ENCODE results near the gene FBXO34. TPM values are rescaled to one million over a fixed set of nuclear protein-coding genes. Genes with fewer than 3 reads are reported as not detected.

The FBXO34 gene
- total RNA-seq, 1 experiment from 2014 or later, result 13.9 TPM

- POLR2A ChIA-PET, result interaction anchor here (0.6 kb wide), 1 partner anchor 277 kb away, joined by 4 read pairs; no protein-coding TSS in a partner anchor
- Mint-ChIP-seq H3K9me3 (no peaks in the 10 kb centered on the region), H3K4me3 (no peak overlapping the region), H3K4me1 (no peaks in the 10 kb centered on the region), H3K36me3 (peaks cover 30% of the 10 kb centered on the region), H3K27ac (no peak overlapping the region), H3K27me3 (ENCODE audit: low read depth) (no peaks in the 10 kb centered on the region)
- ATAC-seq (no peak), DNase-seq (ENCODE audit: low spot score) (no peak)
- CTCF ChIA-PET, result no interaction called here
- TF ChIP-seq ZNF532 (CRISPR knock-in tag; IDR thresholded peaks at IDR 0.05; ENCODE audit: borderline replicate concordance), result no peak
- no peak for TF ChIP-seq IRF1 (CRISPR knock-in tag; IDR thresholded peaks at IDR 0.05)
- TF ChIP-seq FOXP1 (CRISPR knock-in tag; IDR thresholded peaks at IDR 0.05; ENCODE audit: borderline replicate concordance), result no peak
- TF ChIP-seq ELF4 (CRISPR knock-in tag; IDR thresholded peaks at IDR 0.05; ENCODE audit: low read depth), result no peak
- TF ChIP-seq MYBL2 (CRISPR knock-in tag; IDR thresholded peaks at IDR 0.05), result no peak
- no peak for TF ChIP-seq TP53 (CRISPR knock-in tag; IDR thresholded peaks at IDR 0.05)
Measured at GRCh38 chr14:55366271-55366670, 95.0 kb downstream of the FBXO34 start.

GRCh38 chr14:55370883-55371455 lies 99.7 kb downstream of the FBXO34 start:
- H3K4me3 Mint-ChIP-seq, result no peak overlapping the region
- H3K27ac Mint-ChIP-seq, result no peak overlapping the region
- H3K27me3 Mint-ChIP-seq (ENCODE audit: low read depth), result no peaks in the 10 kb centered on the region
- no peak for DNase-seq (ENCODE audit: low spot score)
- CTCF ChIA-PET, result interaction anchor here (1.6 kb wide), 1 partner anchor 17 kb away, joined by 6 read pairs; no protein-coding TSS in a partner anchor
- no peaks in the 10 kb centered on the region for H3K4me1 Mint-ChIP-seq
- TF ChIP-seq MXD4 (CRISPR knock-in tag; IDR thresholded peaks at IDR 0.05; ENCODE audit: borderline replicate concordance) (no peak), AFF4 (CRISPR knock-in tag; IDR thresholded peaks at IDR 0.05; ENCODE audit: borderline replicate concordance) (no peak), NFATC4 (CRISPR knock-in tag; IDR thresholded peaks at IDR 0.05) (no peak), STAT6 (CRISPR knock-in tag; conservative IDR thresholded peaks at IDR 0.05; ENCODE audit: low read depth) (no peak), ZNF396 (CRISPR knock-in tag; IDR thresholded peaks at IDR 0.05; ENCODE audit: borderline replicate concordance) (no peak), FOXP1 (CRISPR knock-in tag; IDR thresholded peaks at IDR 0.05; ENCODE audit: borderline replicate concordance) (no peak), ZNF416 (CRISPR knock-in tag; IDR thresholded peaks at IDR 0.05) (no peak), CREM (CRISPR knock-in tag; IDR thresholded peaks at IDR 0.05) (no peak), PRDM15 (CRISPR knock-in tag; IDR thresholded peaks at IDR 0.05) (no peak), TEAD1 (CRISPR knock-in tag; IDR thresholded peaks at IDR 0.05) (no peak)
- peaks cover 28% of the 10 kb centered on the region for H3K36me3 Mint-ChIP-seq
- POLR2A ChIA-PET, result no interaction called here
- no peaks in the 10 kb centered on the region for H3K9me3 Mint-ChIP-seq
- ATAC-seq, result no peak
